Caco-2 (cell line): ENCODE results near the gene SP2. TPM values are rescaled to one million over a fixed set of nuclear protein-coding genes. Genes with fewer than 3 reads are reported as not detected.

ENCODE experiments used
- BruUV-seq: library from RNA; stranded (reverse); fragments of 400-500 nt; replicated peaks from 2 replicates; lab custom pipeline; 2021; lab: Mats Ljungman, UMichigan
- CTCF ChIA-PET: fragments of 300-600 bp; sonication (Branson Sonifier 250); formaldehyde crosslinking; loops from one replicate; lab custom pipeline; 2022; ENCODE audit warnings: antibody characterized with exemption; lab: Charles Lee
- POLR2A ChIA-PET: fragments of 300-600 bp; sonication (Branson Sonifier 250); formaldehyde crosslinking; loops from one replicate; lab custom pipeline; 2022; ENCODE audit warnings: antibody characterized with exemption; lab: Charles Lee
- DNase-seq, 2 experiments: peaks; one replicate each; pipeline versions ENCODE4 v3.0.0 to v3.0.0-alpha.2; 2020 to 2022
- H3K27me3 ChIP-seq: replicated peaks from 2 replicates; pipeline ENCODE4 v1.6.0; 2011; ENCODE audit warnings: low read length; ENCODE audit not compliant: control insufficient read depth, insufficient read depth
- H3K36me3 ChIP-seq: 2 replicates; pipeline ENCODE4 v1.5.1; 2011; ENCODE audit warnings: low read length; ENCODE audit not compliant: control insufficient read depth, insufficient read depth
- H3K4me1 ChIP-seq: fragments of 250-450 bp; sonication (Bioruptor Pico); 2 replicates; pipeline ENCODE4 v1.5.1; 2020; ENCODE audit warnings: mild to moderate bottlenecking
- H3K4me3 ChIP-seq: 2 replicates; pipeline ENCODE4 v1.5.1; 2011; ENCODE audit warnings: low read depth, mild to moderate bottlenecking, control low read depth, low read length
- H3K9me3 ChIP-seq: fragments of 250-450 bp; sonication (Bioruptor Pico); 2 replicates; pipeline ENCODE4 v1.5.1; 2020; ENCODE audit warnings: mild to moderate bottlenecking, moderate library complexity
- H3K27ac Mint-ChIP-seq: one replicate; pipeline ENCODE4 v1.8.0; 2022; ENCODE audit warnings: mixed read lengths; ENCODE audit not compliant: unreplicated experiment
- H3K27me3 Mint-ChIP-seq: one replicate; pipeline ENCODE4 v1.8.0; 2022; ENCODE audit warnings: mixed read lengths; ENCODE audit not compliant: insufficient read depth, unreplicated experiment
- H3K36me3 Mint-ChIP-seq: one replicate; pipeline ENCODE4 v1.8.0; 2022; ENCODE audit warnings: mild to moderate bottlenecking, mixed read lengths; ENCODE audit not compliant: insufficient read depth, unreplicated experiment
- H3K4me1 Mint-ChIP-seq: one replicate; pipeline ENCODE4 v1.8.0; 2022; ENCODE audit warnings: low read depth, mixed read lengths; ENCODE audit not compliant: unreplicated experiment
- H3K4me3 Mint-ChIP-seq: one replicate; pipeline ENCODE4 v1.8.0; 2022; ENCODE audit warnings: mild to moderate bottlenecking, moderate library complexity, mixed read lengths; ENCODE audit not compliant: unreplicated experiment
- H3K9me3 Mint-ChIP-seq: one replicate; pipeline ENCODE4 v1.8.0; 2022; ENCODE audit warnings: mixed read lengths; ENCODE audit not compliant: unreplicated experiment
- CTCF ChIP-seq, 2 experiments: fragments of 200-600 bp in 1 of 2; IDR thresholded peaks; 1 replicate in 1 of 2; 2 replicates in 1 of 2; pipeline versions ENCODE4 v1.5.1 to v1.8.0; 2011 to 2022; ENCODE audit warnings: antibody characterized with exemption in 1 of 2, control low read depth in 1 of 2, inconsistent platforms in 1 of 2, low read depth in 1 of 2, low read length in 1 of 2, mild to moderate bottlenecking in 1 of 2, moderate library complexity in 1 of 2; ENCODE audit not compliant: insufficient read depth in 1 of 2, severe bottlenecking in 1 of 2, unreplicated experiment in 1 of 2
- intact Hi-C: fragments of 100-400 bp; cut with micrococcal nuclease; formaldehyde crosslinking; loops from one replicate; pipeline ENCODE4 v1.10.0; 2022; ENCODE audit not compliant: unreplicated experiment
- total RNA-seq: library from RNA; stranded (reverse); gene quantifications from 2 replicates; pipeline ENCODE4 v1.2.3, GENCODE V29; 2022

SP2 gene
- total RNA-seq, 1 experiment from 2014 or later: 25.2 TPM

- Mint-ChIP-seq H3K4me3 (no peak overlapping the region), H3K36me3 (peaks cover 53% of the 10 kb centered on the region), H3K27me3 (no peaks in the 10 kb centered on the region), H3K4me1 (no peaks in the 10 kb centered on the region), H3K27ac (no peak overlapping the region), H3K9me3 (no peaks in the 10 kb centered on the region)
- H3K4me3 ChIP-seq: no peak overlapping the region
- POLR2A ChIA-PET: no interaction called here
- no peak for TF ChIP-seq CTCF (IDR thresholded peaks at IDR 0.05; ENCODE audit: insufficient read depth in 1 of 2, low read depth in 1 of 2, low read length in 1 of 2, severe bottlenecking in 1 of 2, unreplicated experiment in 1 of 2)
- DNase-seq: peak in 1 of 2 experiments; percentile 42
- CTCF ChIA-PET: interaction anchor here (0.7 to 1.8 kb wide), 9 partner anchors 9 to 93 kb away, joined by 3 to 11 read pairs (median 5); partner anchors contain the start of gene PNPO
- no peaks in the 10 kb centered on the region for H3K4me1 ChIP-seq
- no TSS peak for BruUV-seq
- H3K9me3 ChIP-seq: no peaks in the 10 kb centered on the region
- no peaks in the 10 kb centered on the region for H3K27me3 ChIP-seq
- intact Hi-C loops: loop anchor here (1.0 kb wide), 1 partner anchor 35 kb away; no protein-coding TSS in a partner anchor
- peaks cover 23% of the 10 kb centered on the region for H3K36me3 ChIP-seq
Measured at GRCh38 chr17:47975823-47976205, 79.8 kb downstream of the SP2 start.

GRCh38 chr17:47978324-47978723 lies 82.3 kb downstream of the SP2 start:
- Histone ChIP-seq H3K4me1 (no peaks in the 10 kb centered on the region), H3K9me3 (no peaks in the 10 kb centered on the region), H3K4me3 (no peak overlapping the region), H3K27me3 (no peaks in the 10 kb centered on the region), H3K36me3 (peaks cover 32% of the 10 kb centered on the region)
- no TSS peak for BruUV-seq
- peak; percentile 80 to 85 for DNase-seq
- POLR2A ChIA-PET: interaction anchor here (0.9 to 1.0 kb wide), 2 partner anchors 37 to 40 kb away, joined by 3 to 4 read pairs; partner anchors contain the start of gene PNPO
- Mint-ChIP-seq H3K27me3 (no peaks in the 10 kb centered on the region), H3K36me3 (peaks cover 56% of the 10 kb centered on the region), H3K4me3 (no peak overlapping the region), H3K27ac (no peak overlapping the region), H3K9me3 (no peaks in the 10 kb centered on the region), H3K4me1 (no peaks in the 10 kb centered on the region)
- peak; percentile 97 to 98 for TF ChIP-seq CTCF (IDR thresholded peaks at IDR 0.05; ENCODE audit: insufficient read depth in 1 of 2, low read depth in 1 of 2, low read length in 1 of 2, severe bottlenecking in 1 of 2, unreplicated experiment in 1 of 2)
- intact Hi-C loops: loop anchor here (1.0 kb wide), 1 partner anchor 40 kb away; no protein-coding TSS in a partner anchor
- CTCF ChIA-PET: interaction anchor here (0.5 to 2.1 kb wide), 21 partner anchors 15 to 157 kb away, joined by 3 to 24 read pairs (median 4); partner anchors contain the start of genes OSBPL7, PNPO, PRR15L and SNX11

Other genes with a start within 250 kb of the SP2 start
- gene KPNB1, start 246.3 kb upstream of the SP2 start, total RNA-seq: 967 and 1,072 TPM in 2 replicates
- 27.4 and 30.4 TPM in 2 replicates for gene TBKBP1, start 202.1 kb upstream of the SP2 start, total RNA-seq
- not detected in 2 replicates for gene TBX21, start 163.0 kb upstream of the SP2 start, total RNA-seq
- 46.8 and 48.3 TPM in 2 replicates for gene OSBPL7, start 74.4 kb upstream of the SP2 start, total RNA-seq
- gene MRPL10, start 64.7 kb upstream of the SP2 start, total RNA-seq: 159 and 162 TPM in 2 replicates
- 1.4 and 2.3 TPM in 2 replicates for gene LRRC46, start 64.6 kb upstream of the SP2 start, total RNA-seq
- 73.6 and 80.8 TPM in 2 replicates for gene SCRN2, start 55.0 kb upstream of the SP2 start, total RNA-seq
- gene SP6, start 45.1 kb upstream of the SP2 start, total RNA-seq: 20.6 and 25.0 TPM in 2 replicates
- gene PNPO, start 45.3 kb downstream of the SP2 start, total RNA-seq: 110 and 118 TPM in 2 replicates
- gene PRR15L, start 61.6 kb downstream of the SP2 start, total RNA-seq: 24.3 and 30.5 TPM in 2 replicates
- gene CDK5RAP3, start 74.9 kb downstream of the SP2 start, total RNA-seq: 425 and 427 TPM in 2 replicates
- gene COPZ2, start 141.6 kb downstream of the SP2 start, total RNA-seq: 2.0 and 6.7 TPM in 2 replicates
- gene NFE2L1, start 152.1 kb downstream of the SP2 start, total RNA-seq: 322 and 356 TPM in 2 replicates
- gene CBX1, start 205.2 kb downstream of the SP2 start, total RNA-seq: 213 and 214 TPM in 2 replicates
- 36.7 and 40.7 TPM in 2 replicates for gene SNX11, start 211.5 kb downstream of the SP2 start, total RNA-seq